H1 (cell line): ENCODE measurements around the gene ABCC4. TPM values are rescaled to one million over a fixed set of nuclear protein-coding genes. Genes with fewer than 3 reads are reported as not detected.
A peak's percentile ranks its signal among the peaks of the same experiment; 100 is the strongest.

ENCODE experiments used
- KDM4A ChIP-seq: IDR thresholded peaks from one replicate; pipeline ENCODE4 v1.7.1; 2012; ENCODE audit warnings: low read depth, mild to moderate bottlenecking, moderate library complexity, low read length, inconsistent platforms; ENCODE audit not compliant: severe bottlenecking
- RAD21 ChIP-seq, 2 experiments: IDR thresholded peaks in 1 of 2; conservative IDR thresholded peaks in 1 of 2; 2 replicates each; pipeline ENCODE4 v1.6.1; 2011; ENCODE audit warnings: low read depth in 2 of 2, low read length in 2 of 2, improper control_type of control experiment in 1 of 2, inconsistent platforms in 1 of 2, mild to moderate bottlenecking in 1 of 2, moderate library complexity in 1 of 2
- USF2 ChIP-seq: IDR thresholded peaks from 2 replicates; pipeline ENCODE4 v1.6.1; 2011; ENCODE audit warnings: low read length, improper control_type of control experiment
- polyA plus RNA-seq, 7 experiments: library from polyadenylated mRNA; depleted of rRNA in 3 of 7; stranded (reverse) in 5 of 7; unstranded in 2 of 7; fragments of >200 nt in 5 of 7; fragments of 200-250 nt in 2 of 7; gene quantifications; 1 replicate in 5 of 7; 2 replicates in 1 of 7; 4 replicates in 1 of 7; pipeline versions ENCODE4 v1.2.1 to v1.2.3, GENCODE V29; 2011 to 2013; ENCODE audit warnings: missing spikeins in 2 of 7, mixed read lengths in 2 of 7
- total RNA-seq: library from RNA; stranded (reverse); fragmentation: NEBNext Ultra II Directional; extraction: Animal tissue kit (Norgen Biotek cat#: 25700); gene quantifications from 2 replicates; pipeline ENCODE4 v1.2.1, GENCODE V29; 2021

ABCC4 gene
- total and polyA plus RNA-seq, 2 of the 8 experiments (the other 6 are each of a cell fraction or from before 2014, with no cell fraction given), result 4.0 to 14.1 TPM

GRCh38 chr13:95002126-95002525 lies 299.1 kb downstream of the ABCC4 start (continued):
- TF ChIP-seq USF2, result no peak
- no peak for TF ChIP-seq KDM4A
- TF ChIP-seq RAD21 (IDR thresholded peaks at IDR 0.05 in 1 of 2, conservative IDR thresholded peaks at IDR 0.05 in 1 of 2; ENCODE audit: low read depth in 2 of 2, low read length in 2 of 2), result peak; percentile 32 to 37; a peak in 3 of 4 replicates
